WERI-Rb-1 (cell line): ENCODE data around the gene PSAT1.

ENCODE experiments used
- DNase-seq: peaks from one replicate; pipeline ENCODE4 v3.0.0-alpha.2; 2020
- H3K27ac ChIP-seq: fragments of 250-450 bp; sonication (Bioruptor Pico); 2 replicates; pipeline ENCODE4 v1.5.1; 2020; ENCODE audit warnings: mild to moderate bottlenecking, moderate library complexity
- H3K27me3 ChIP-seq: fragments of 250-450 bp; sonication (Bioruptor Pico); 2 replicates; pipeline ENCODE4 v1.5.1; 2021; ENCODE audit warnings: mild to moderate bottlenecking, low read depth, moderate library complexity; ENCODE audit not compliant: insufficient read depth, severe bottlenecking
- H3K36me3 ChIP-seq: fragments of 250-450 bp; sonication (Bioruptor Pico); 2 replicates; pipeline ENCODE4 v1.5.1; 2020; ENCODE audit warnings: mild to moderate bottlenecking, moderate library complexity
- H3K4me3 ChIP-seq: 2 replicates; pipeline ENCODE4 v1.5.1; 2011; ENCODE audit warnings: low read depth, mild to moderate bottlenecking, control low read depth, low read length
- H3K9me3 ChIP-seq: fragments of 250-450 bp; sonication (Bioruptor Pico); 2 replicates; pipeline ENCODE4 v1.5.1; 2021; ENCODE audit warnings: mild to moderate bottlenecking, moderate library complexity; ENCODE audit not compliant: severe bottlenecking
- CTCF ChIP-seq: IDR thresholded peaks from 2 replicates; pipeline ENCODE4 v1.5.1; 2011; ENCODE audit warnings: low read depth, mild to moderate bottlenecking, control low read depth, inconsistent platforms, low read length

The PSAT1 gene

GRCh38 chr9:78366827-78367226 is 69.9 kb downstream of the PSAT1 start:
- no peak overlapping the region for H3K4me3 ChIP-seq
- peaks cover 2% of the 10 kb centered on the region for H3K27me3 ChIP-seq
- TF ChIP-seq CTCF: no peak

DNA sequence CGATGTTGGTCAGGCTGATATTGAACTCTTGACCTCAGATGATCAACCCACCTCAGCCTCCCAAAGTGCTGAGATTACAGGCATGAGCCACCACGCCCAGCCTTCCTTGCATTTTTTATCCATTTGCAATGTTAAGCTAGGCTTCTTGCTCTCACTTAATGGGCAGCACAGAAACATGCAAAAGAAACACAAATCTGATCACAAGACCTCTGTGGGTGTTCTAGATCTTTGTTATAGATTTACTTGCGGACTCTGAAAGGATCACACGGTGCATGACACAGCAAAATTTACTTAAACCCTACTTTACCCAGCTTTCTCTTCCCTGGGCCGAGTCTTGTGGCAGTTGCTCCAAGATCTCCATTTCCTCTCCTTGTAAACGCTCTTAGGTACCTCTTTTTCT is 71.3 kb downstream of the PSAT1 start:
- no peak overlapping the region for H3K4me3 ChIP-seq
- no peaks in the 10 kb centered on the region for H3K36me3 ChIP-seq
- TF ChIP-seq CTCF: no peak
- no peak for DNase-seq
- no peaks in the 10 kb centered on the region for H3K9me3 ChIP-seq
- H3K27me3 ChIP-seq: peaks cover 7% of the 10 kb centered on the region
- H3K27ac ChIP-seq: no peak overlapping the region

More at GRCh38 chr9:78366827-78367226, 69.9 kb downstream of the PSAT1 start:
- DNase-seq: no peak
- Histone ChIP-seq H3K36me3 (no peaks in the 10 kb centered on the region), H3K9me3 (no peaks in the 10 kb centered on the region), H3K27ac (no peak overlapping the region)

- Histone ChIP-seq H3K36me3 (no peaks in the 10 kb centered on the region), H3K27me3 (peaks cover 13% of the 10 kb centered on the region), H3K4me3 (no peak overlapping the region), H3K27ac (no peak overlapping the region), H3K9me3 (no peaks in the 10 kb centered on the region)
- peak; percentile 77 for DNase-seq
- peak; percentile 89 for TF ChIP-seq CTCF
Measured at GRCh38 chr9:78369639-78370219, 72.8 kb downstream of the PSAT1 start.

GRCh38 chr9:78370991-78371390 is 74.1 kb downstream of the PSAT1 start:
- Histone ChIP-seq H3K27me3 (peaks cover 13% of the 10 kb centered on the region), H3K9me3 (no peaks in the 10 kb centered on the region), H3K27ac (no peak overlapping the region), H3K4me3 (no peak overlapping the region), H3K36me3 (no peaks in the 10 kb centered on the region)
- no peak for DNase-seq
- TF ChIP-seq CTCF: no peak

GRCh38 chr9:78371981-78372380 is 75.1 kb downstream of the PSAT1 start:
- Histone ChIP-seq H3K27me3 (peaks cover 13% of the 10 kb centered on the region), H3K27ac (no peak overlapping the region), H3K36me3 (no peaks in the 10 kb centered on the region), H3K9me3 (no peaks in the 10 kb centered on the region), H3K4me3 (no peak overlapping the region)
- TF ChIP-seq CTCF: no peak
- no peak for DNase-seq
